HEK293 (cell line): ENCODE data around the gene TNNT2.

Experiments
- CTCF ChIA-PET: fragments of 350-600 bp; formaldehyde crosslinking; extraction: SDS; loops from one replicate; lab custom pipeline; 2021; ENCODE audit warnings: antibody characterized with exemption; lab: Yijun Ruan, JAX
- POLR2A ChIA-PET: fragments of 300-600 bp; formaldehyde crosslinking; extraction: SDS; loops from one replicate; lab custom pipeline; 2020; ENCODE audit warnings: antibody characterized with exemption, inconsistent platforms; lab: Yijun Ruan, JAX
- H3K27ac ChIP-seq: fragments of 200-500 bp; sonication (Bioruptor generic); 2 replicates; pipeline ENCODE4 v1.5.1; 2014; ENCODE audit warnings: low read depth, low read length, control low read depth, inconsistent platforms; ENCODE audit errors: extremely low read depth
- H3K36me3 ChIP-seq, 2 experiments: fragments of 200-500 bp in 1 of 2; sonication (Bioruptor generic) in 1 of 2; 1 replicate in 1 of 2; 2 replicates in 1 of 2; pipeline ENCODE4 v1.5.1; 2014 to 2017; ENCODE audit warnings: inconsistent platforms in 2 of 2, low read length in 2 of 2; ENCODE audit not compliant: control insufficient read depth in 2 of 2, insufficient read depth in 1 of 2
- H3K4me1 ChIP-seq: fragments of 200-500 bp; sonication (Bioruptor generic); 2 replicates; pipeline ENCODE4 v1.5.1; 2014; ENCODE audit warnings: mild to moderate bottlenecking, low read length, inconsistent platforms; ENCODE audit not compliant: control insufficient read depth, insufficient read depth
- H3K4me3 ChIP-seq: 2 replicates; pipeline ENCODE4 v1.5.1; 2011; ENCODE audit warnings: low read depth, mild to moderate bottlenecking, control low read depth, low read length, moderate library complexity
- H3K9me3 ChIP-seq: fragments of 200-500 bp; sonication (Bioruptor generic); 2 replicates; pipeline ENCODE4 v1.5.1; 2014; ENCODE audit warnings: low read depth, low read length, inconsistent platforms; ENCODE audit not compliant: control insufficient read depth, insufficient read depth
- AEBP2 ChIP-seq: fragments of 450-650 bp; formaldehyde crosslinking; IDR thresholded peaks from 2 replicates; pipeline ENCODE4 v1.5.1; 2016; ENCODE audit warnings: missing biosample characterization, missing genetic modification characterization, borderline replicate concordance
- BCL11A ChIP-seq: fragments of 450-650 bp; formaldehyde crosslinking; IDR thresholded peaks from 2 replicates; pipeline ENCODE4 v1.5.1; 2016; ENCODE audit warnings: low read depth, missing biosample characterization, missing genetic modification characterization
- FEZF1 ChIP-seq: fragments of 450-650 bp; formaldehyde crosslinking; IDR thresholded peaks from 2 replicates; pipeline ENCODE4 v1.5.1; 2016; ENCODE audit warnings: missing biosample characterization, missing genetic modification characterization
- HOXC10 ChIP-seq: sonication (generic); formaldehyde crosslinking; IDR thresholded peaks from 2 replicates; pipeline ENCODE4 v1.8.1; 2023; ENCODE audit warnings: mild to moderate bottlenecking, missing genetic modification reagents
- KLF16 ChIP-seq: fragments of 450-650 bp; formaldehyde crosslinking; IDR thresholded peaks from 2 replicates; pipeline ENCODE4 v1.5.1; 2017; ENCODE audit warnings: missing biosample characterization, missing genetic modification characterization
- SCRT1 ChIP-seq: fragments of 450-650 bp; formaldehyde crosslinking; IDR thresholded peaks from 2 replicates; pipeline ENCODE4 v1.5.1; 2016; ENCODE audit warnings: missing biosample characterization, missing genetic modification characterization, borderline replicate concordance
- SCRT2 ChIP-seq: fragments of 450-650 bp; formaldehyde crosslinking; IDR thresholded peaks from 2 replicates; pipeline ENCODE4 v1.5.1; 2016; ENCODE audit warnings: missing biosample characterization, missing genetic modification characterization
- SP7 ChIP-seq: fragments of 450-650 bp; formaldehyde crosslinking; IDR thresholded peaks from 2 replicates; pipeline ENCODE4 v1.5.1; 2016; ENCODE audit warnings: missing biosample characterization, missing genetic modification characterization
- WT1 ChIP-seq: fragments of 450-650 bp; formaldehyde crosslinking; IDR thresholded peaks from 2 replicates; pipeline ENCODE4 v1.5.1; 2016; ENCODE audit warnings: missing biosample characterization, missing genetic modification characterization
- ZBTB1 ChIP-seq: fragments of 450-650 bp; formaldehyde crosslinking; IDR thresholded peaks from 2 replicates; pipeline ENCODE4 v1.5.1; 2016; ENCODE audit warnings: missing biosample characterization, missing genetic modification characterization
- ZNF16 ChIP-seq: fragments of 450-650 bp; formaldehyde crosslinking; IDR thresholded peaks from 2 replicates; pipeline ENCODE4 v1.5.1; 2016; ENCODE audit warnings: low read depth, missing biosample characterization, missing genetic modification characterization
- ZNF18 ChIP-seq: fragments of 450-650 bp; formaldehyde crosslinking; IDR thresholded peaks from 2 replicates; pipeline ENCODE4 v1.5.1; 2016; ENCODE audit warnings: missing biosample characterization, missing genetic modification characterization
- ZNF184 ChIP-seq: fragments of 450-650 bp; IDR thresholded peaks from 2 replicates; pipeline ENCODE4 v1.5.1; 2018; ENCODE audit warnings: missing biosample characterization, mild to moderate bottlenecking, missing genetic modification characterization
- ZNF354C ChIP-seq: fragments of 450-650 bp; formaldehyde crosslinking; IDR thresholded peaks from 2 replicates; pipeline ENCODE4 v1.5.1; 2016; ENCODE audit warnings: missing biosample characterization, missing genetic modification characterization, low read depth, borderline replicate concordance
- ZNF423 ChIP-seq: fragments of 450-650 bp; formaldehyde crosslinking; IDR thresholded peaks from 2 replicates; pipeline ENCODE4 v1.5.1; 2016; ENCODE audit warnings: missing biosample characterization, missing genetic modification characterization
- ZNF544 ChIP-seq: fragments of 450-650 bp; formaldehyde crosslinking; IDR thresholded peaks from 2 replicates; pipeline ENCODE4 v1.5.0; 2017; ENCODE audit warnings: missing biosample characterization, missing genetic modification characterization
- ZNF571 ChIP-seq: fragments of 450-650 bp; formaldehyde crosslinking; IDR thresholded peaks from 2 replicates; pipeline ENCODE4 v1.5.0; 2017; ENCODE audit warnings: missing biosample characterization, missing genetic modification characterization
- ZNF639 ChIP-seq: fragments of 450-650 bp; formaldehyde crosslinking; IDR thresholded peaks from 2 replicates; pipeline ENCODE4 v1.5.1; 2016; ENCODE audit warnings: missing biosample characterization, missing genetic modification characterization
- ZNF704 ChIP-seq: fragments of 450-650 bp; formaldehyde crosslinking; IDR thresholded peaks from 2 replicates; pipeline ENCODE4 v1.5.1; 2016; ENCODE audit warnings: missing biosample characterization, missing genetic modification characterization
- ZNF777 ChIP-seq: fragments of 450-650 bp; formaldehyde crosslinking; IDR thresholded peaks from 2 replicates; pipeline ENCODE4 v1.5.1; 2017; ENCODE audit warnings: missing biosample characterization, missing genetic modification characterization, borderline replicate concordance

TNNT2 gene

GRCh38 chr1:201317551-201317950, 59.9 kb downstream of the TNNT2 start:
- Histone ChIP-seq H3K36me3 (no peaks in the 10 kb centered on the region), H3K9me3 (no peaks in the 10 kb centered on the region), H3K4me1 (no peaks in the 10 kb centered on the region), H3K4me3 (no peak overlapping the region), H3K27ac (no peak overlapping the region)
- POLR2A ChIA-PET = interaction anchor here (0.7 kb wide), 1 partner anchor 12 kb away, joined by 4 read pairs; no protein-coding TSS in a partner anchor
- CTCF ChIA-PET = interaction anchor here (0.6 to 1.9 kb wide), 3 partner anchors 16 to 110 kb away, joined by 3 to 8 read pairs (median 3); no protein-coding TSS in a partner anchor
- TF ChIP-seq ZNF423 (no peak), BCL11A (no peak), ZNF571 (tag by site-specific recombination) (no peak), WT1 (tag by site-specific recombination) (no peak), ZNF639 (tag by site-specific recombination) (no peak), ZNF777 (tag by site-specific recombination) (no peak), ZNF18 (tag by site-specific recombination) (no peak), KLF16 (tag by site-specific recombination) (no peak), ZNF544 (no peak), FEZF1 (no peak)

GRCh38 chr1:201316556-201316955, 60.9 kb downstream of the TNNT2 start:
- ChIA-PET CTCF (interaction anchor here (1.9 kb wide), 1 partner anchor 32 kb away, joined by 8 read pairs; no protein-coding TSS in a partner anchor), POLR2A (no interaction called here)
- no peaks in the 10 kb centered on the region for H3K4me1 ChIP-seq
- H3K4me3 ChIP-seq = no peak overlapping the region
- H3K27ac ChIP-seq = no peak overlapping the region
- H3K9me3 ChIP-seq = no peaks in the 10 kb centered on the region
- TF ChIP-seq AEBP2 (tag by site-specific recombination) (no peak), ZNF704 (tag by site-specific recombination) (no peak), HOXC10 (CRISPR knock-in tag) (no peak), ZBTB1 (tag by site-specific recombination) (no peak), SCRT2 (tag by site-specific recombination) (peak; percentile 90), ZNF184 (tag by site-specific recombination) (no peak), SP7 (tag by site-specific recombination) (no peak), ZNF354C (no peak), ZNF16 (tag by site-specific recombination) (no peak), SCRT1 (tag by site-specific recombination) (peak; percentile 33; the same call in 1 of the 2 replicates)
- H3K36me3 ChIP-seq = no peaks in the 10 kb centered on the region
